Body of pancreas (tissue), 4 donors: ENCODE measurements around the gene SDC3. TPM values are rescaled to one million over a fixed set of nuclear protein-coding genes. Genes with fewer than 3 reads are reported as not detected.

Experiments
- ATAC-seq: fragments of 150-250 bp; one replicate; pipeline ENCODE4 v1.9.1; 2016
- DNase-seq, 4 donors: peaks; one replicate each; pipeline ENCODE4 v3.0.0-alpha.2; 2019
- H3K27ac ChIP-seq, 4 donors: fragments of 200-600 bp; sonication (generic); 1 replicate in 3 of 4; 2 replicates in 1 of 4; pipeline versions ENCODE4 v1.5.1 to v1.6.1; 2016 to 2019; ENCODE audit warnings: mild to moderate bottlenecking in 1 of 4, mixed read lengths in 1 of 4, moderate library complexity in 1 of 4
- H3K27me3 ChIP-seq, 2 donors: fragments of 200-600 bp; sonication (generic); one replicate each; pipeline ENCODE4 v1.6.0; 2016; ENCODE audit warnings: mild to moderate bottlenecking in 1 of 2
- H3K36me3 ChIP-seq, 2 donors: fragments of 200-600 bp; sonication (generic); replicated peaks in 1 of 2; 2 replicates each; pipeline ENCODE4 v1.5.1; 2016; ENCODE audit warnings: low read depth in 2 of 2; ENCODE audit not compliant: insufficient read depth in 1 of 2
- H3K4me1 ChIP-seq: fragments of 200-600 bp; sonication (generic); one replicate; pipeline ENCODE4 v1.6.0; 2016
- H3K4me3 ChIP-seq, 2 donors: fragments of 200-600 bp; sonication (generic); 1 replicate in 1 of 2; 2 replicates in 1 of 2; pipeline ENCODE4 v1.5.1; 2016 to 2019
- H3K9me3 ChIP-seq, 3 donors: fragments of 200-600 bp; sonication (generic); 1 replicate in 2 of 3; 2 replicates in 1 of 3; pipeline ENCODE4 v1.5.1; 2016
- POLR2A ChIP-seq, 3 donors: fragments of 450-650 bp; IDR thresholded peaks; one replicate each; pipeline ENCODE4 v1.6.1; 2016; ENCODE audit warnings: antibody characterized with exemption in 3 of 3, mild to moderate bottlenecking in 2 of 3
- WGBS, 2 donors: methylation state at CpG; one replicate each; pipeline ENCODE4 v1.1.5; 2017; 5-methylcytosine and 5-hydroxymethylcytosine counted together
- intact Hi-C: fragments of 100-400 bp; cut with DNase I; formaldehyde crosslinking; loops from one replicate; pipeline ENCODE4 v1.15.1; 2023
- total RNA-seq, 2 donors: library from RNA; depleted of rRNA; stranded (reverse); fragments of >200 nt; gene quantifications; one replicate each; pipeline ENCODE4 v1.1.0, GENCODE V29; 2016
- TF ChIP-seq, protein P1 (sequence below), 7 experiments: fragments of 450-650 bp in 4 of 7; fragments of 200-600 bp in 3 of 7; sonication (generic) in 3 of 7; IDR thresholded peaks; one replicate each; pipeline ENCODE4 v1.5.1; 2016 to 2019; ENCODE audit warnings: antibody characterized with exemption in 7 of 7

The SDC3 gene
- total RNA-seq, 2 donors from 2014 or later, result 7.8 to 19.1 TPM

DNA sequence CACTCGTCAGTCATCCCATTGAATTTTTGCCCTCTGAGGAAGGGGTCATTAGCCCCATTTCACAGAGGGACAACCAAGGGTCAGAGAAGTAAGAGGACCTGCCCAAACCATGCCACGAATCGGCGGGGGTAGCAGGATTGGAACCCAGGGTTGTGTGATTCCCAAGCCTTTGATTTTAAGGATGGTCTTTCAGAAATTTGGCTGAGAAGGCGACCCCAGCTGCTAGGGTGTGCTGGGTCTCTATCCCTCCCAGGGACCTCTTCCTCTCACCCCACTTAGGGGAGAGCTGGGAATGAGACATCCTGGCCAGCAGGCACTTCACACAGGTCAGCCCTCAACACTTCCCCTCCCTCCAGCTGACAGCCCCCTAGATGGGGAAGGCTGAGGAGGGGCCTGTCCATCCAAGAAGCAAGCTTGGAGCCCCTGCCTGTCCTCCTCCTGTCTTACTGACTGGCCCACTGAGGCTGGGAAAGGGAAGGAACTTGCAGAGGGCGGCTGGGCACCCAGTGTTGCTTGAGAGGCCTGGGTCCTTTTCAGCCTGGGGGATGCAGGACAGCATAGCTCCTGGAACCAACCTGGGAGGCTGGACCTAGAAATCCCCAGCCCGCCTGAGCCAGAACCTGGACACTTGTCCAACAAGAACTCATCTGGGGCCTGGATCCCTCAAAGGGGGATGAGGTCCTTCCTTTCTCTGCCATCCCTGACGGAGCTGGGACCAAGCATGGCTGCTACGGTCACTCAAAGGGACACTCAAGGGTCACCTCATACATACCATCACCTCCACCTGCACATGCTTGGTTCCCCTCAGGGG, 1.7 kb downstream of the SDC3 start:
- 95% methylated on average over 8 to 9 of the region's 9 CpGs for WGBS, 2 donors
- Histone ChIP-seq H3K4me1 (peaks cover 26% of the 10 kb centered on the region), H3K27me3 (no peaks in the 10 kb centered on the region), H3K9me3 (no peaks in the 10 kb centered on the region), H3K36me3 (no peaks in the 10 kb centered on the region), H3K27ac (no peak overlapping the region), H3K4me3 (no peak overlapping the region)
- ATAC-seq (no peak), DNase-seq (no peak)
- no peak for TF ChIP-seq POLR2A (IDR thresholded peaks at IDR 0.05)
- TF ChIP-seq, protein P1, sequence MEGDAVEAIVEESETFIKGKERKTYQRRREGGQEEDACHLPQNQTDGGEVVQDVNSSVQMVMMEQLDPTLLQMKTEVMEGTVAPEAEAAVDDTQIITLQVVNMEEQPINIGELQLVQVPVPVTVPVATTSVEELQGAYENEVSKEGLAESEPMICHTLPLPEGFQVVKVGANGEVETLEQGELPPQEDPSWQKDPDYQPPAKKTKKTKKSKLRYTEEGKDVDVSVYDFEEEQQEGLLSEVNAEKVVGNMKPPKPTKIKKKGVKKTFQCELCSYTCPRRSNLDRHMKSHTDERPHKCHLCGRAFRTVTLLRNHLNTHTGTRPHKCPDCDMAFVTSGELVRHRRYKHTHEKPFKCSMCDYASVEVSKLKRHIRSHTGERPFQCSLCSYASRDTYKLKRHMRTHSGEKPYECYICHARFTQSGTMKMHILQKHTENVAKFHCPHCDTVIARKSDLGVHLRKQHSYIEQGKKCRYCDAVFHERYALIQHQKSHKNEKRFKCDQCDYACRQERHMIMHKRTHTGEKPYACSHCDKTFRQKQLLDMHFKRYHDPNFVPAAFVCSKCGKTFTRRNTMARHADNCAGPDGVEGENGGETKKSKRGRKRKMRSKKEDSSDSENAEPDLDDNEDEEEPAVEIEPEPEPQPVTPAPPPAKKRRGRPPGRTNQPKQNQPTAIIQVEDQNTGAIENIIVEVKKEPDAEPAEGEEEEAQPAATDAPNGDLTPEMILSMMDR (IDR thresholded peaks at IDR 0.05), result no peak
- intact Hi-C loops, result no loop called here

DNA sequence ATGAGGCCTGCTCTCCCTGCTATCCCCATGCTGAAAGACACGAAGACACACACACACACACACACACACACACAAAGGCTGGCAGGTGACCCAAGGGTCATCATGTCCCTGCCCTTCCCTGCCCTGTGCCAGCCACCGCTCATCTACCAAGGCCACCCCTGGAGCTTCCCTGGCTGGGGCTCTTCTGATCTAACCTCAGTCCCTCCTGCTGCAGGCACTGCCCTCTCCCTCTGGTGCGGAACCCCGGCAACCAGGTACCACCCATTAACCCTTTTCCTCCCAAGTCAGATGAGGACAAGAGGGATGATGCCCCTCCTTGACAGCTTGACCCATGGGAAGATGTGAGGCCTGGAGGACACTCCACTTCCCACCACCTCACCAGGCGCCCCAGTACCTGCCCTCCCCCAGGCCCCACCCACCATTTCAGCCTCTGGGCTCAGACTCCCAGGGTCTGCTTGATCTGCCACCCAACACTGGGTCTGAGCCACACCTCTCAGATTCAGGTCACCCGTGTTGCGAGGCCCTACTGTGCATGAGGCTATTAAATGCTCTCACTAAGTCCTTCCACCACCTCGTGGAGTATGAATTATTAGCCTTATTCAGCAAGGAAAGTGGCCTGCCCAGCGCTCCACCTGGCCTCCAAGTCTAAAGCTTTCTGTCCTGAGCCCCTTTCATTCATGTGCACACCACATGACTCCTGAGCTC, 2.5 kb downstream of the SDC3 start:
- DNase-seq (no peak), ATAC-seq (no peak)
- TF ChIP-seq, protein P1 (IDR thresholded peaks at IDR 0.05), result no peak
- no peak for TF ChIP-seq POLR2A (IDR thresholded peaks at IDR 0.05)
- intact Hi-C loops, result loop anchor here (2.0 kb wide), 1 partner anchor 105 kb away; no protein-coding TSS in a partner anchor
- H3K9me3 ChIP-seq, result no peaks in the 10 kb centered on the region
- no peaks in the 10 kb centered on the region for H3K36me3 ChIP-seq
- H3K27ac ChIP-seq, result no peak overlapping the region
- WGBS, 2 donors, result 50 to 58% methylated on average over 9 of the region's 9 CpGs
- no peaks in the 10 kb centered on the region for H3K27me3 ChIP-seq
- H3K4me1 ChIP-seq, result peaks cover 27% of the 10 kb centered on the region
- no peak overlapping the region for H3K4me3 ChIP-seq

DNA sequence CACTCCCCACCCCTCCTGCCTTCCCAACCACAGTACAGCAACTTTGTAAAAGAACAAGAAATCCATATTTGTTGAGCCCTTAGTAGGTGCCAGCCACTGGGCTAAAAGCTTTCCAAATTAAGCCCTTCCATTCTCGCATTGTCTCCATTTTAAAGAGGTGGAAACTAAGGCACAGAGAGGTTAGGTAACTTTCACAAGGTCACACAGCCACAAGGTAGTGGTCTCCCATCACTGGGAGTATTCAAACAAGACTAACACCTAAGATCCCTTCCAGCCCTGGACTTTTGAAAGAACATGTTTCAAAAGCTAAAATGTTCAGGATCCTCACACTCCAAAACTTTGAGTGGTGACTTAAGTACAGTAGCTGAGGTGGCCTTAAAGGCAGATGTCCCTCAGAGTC, 3.2 kb downstream of the SDC3 start:
- Histone ChIP-seq H3K27me3 (no peaks in the 10 kb centered on the region), H3K4me1 (peaks cover 27% of the 10 kb centered on the region), H3K9me3 (no peaks in the 10 kb centered on the region), H3K27ac (no peak overlapping the region), H3K36me3 (no peaks in the 10 kb centered on the region), H3K4me3 (no peak overlapping the region)
- DNase-seq, result no peak
- 64 to 79% methylated on average over 1 of the region's 1 CpG for WGBS, 2 donors
- intact Hi-C loops, result loop anchor here (2.0 kb wide), 1 partner anchor 105 kb away; no protein-coding TSS in a partner anchor
- TF ChIP-seq, protein P1 (IDR thresholded peaks at IDR 0.05), result no peak
- TF ChIP-seq POLR2A (IDR thresholded peaks at IDR 0.05), result no peak
- no peak for ATAC-seq

DNA sequence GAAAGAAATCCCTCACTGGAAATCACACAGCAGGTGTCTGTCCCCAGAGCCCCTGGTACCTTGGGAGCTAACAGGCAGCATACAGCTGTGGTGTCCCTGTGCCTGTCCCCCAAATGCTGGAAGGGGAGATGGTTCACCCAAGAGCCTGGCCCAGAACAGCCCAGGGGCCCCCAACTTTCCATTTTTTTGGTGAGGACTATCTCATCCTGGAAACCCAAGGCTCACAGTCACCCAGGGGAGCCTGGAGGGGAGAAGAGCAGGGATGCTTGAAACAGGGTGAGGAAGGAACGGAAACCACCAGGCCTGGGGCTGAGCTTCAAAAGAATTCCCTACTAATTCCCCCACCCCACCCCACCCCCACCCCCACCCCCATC, 3.6 kb downstream of the SDC3 start:
- intact Hi-C loops, result loop anchor here (2.0 kb wide), 1 partner anchor 104 kb away; no protein-coding TSS in a partner anchor
- TF ChIP-seq, protein P1 (IDR thresholded peaks at IDR 0.05), result no peak
- TF ChIP-seq POLR2A (IDR thresholded peaks at IDR 0.05), result no peak
- Histone ChIP-seq H3K27me3 (no peaks in the 10 kb centered on the region), H3K9me3 (no peaks in the 10 kb centered on the region), H3K27ac (no peak overlapping the region), H3K4me1 (peaks cover 27% of the 10 kb centered on the region), H3K36me3 (no peaks in the 10 kb centered on the region), H3K4me3 (no peak overlapping the region)
- DNase-seq (no peak), ATAC-seq (no peak)
- 91 to 93% methylated on average over 1 of the region's 1 CpG for WGBS, 2 donors
